ENCODE measurements around the gene UQCC3. TPM values are rescaled to one million over a fixed set of nuclear protein-coding genes. Genes with fewer than 3 reads are reported as not detected.

UQCC3 gene
- total and polyA plus RNA-seq, 9 of the 15 experiments (the other 6 are each of a cell fraction or from before 2014, with no cell fraction given) = 3.3 to 44.3 (median 8.0) TPM

- no peak for TF ChIP-seq ZNF280A (IDR thresholded peaks at IDR 0.05; ENCODE audit: low read depth, partially characterized antibody)
- TF ChIP-seq FOXK2 (conservative IDR thresholded peaks at IDR 0.05 in 1 of 2, IDR thresholded peaks at IDR 0.05 in 1 of 2; ENCODE audit: low read depth in 2 of 2) = no peak
- TF ChIP-seq ERF (CRISPR knock-in tag; IDR thresholded peaks at IDR 0.05) = peak; percentile 71; the same call in 1 of the 2 replicates
- no peak for TF ChIP-seq TRIM24 (IDR thresholded peaks at IDR 0.05)
- TF ChIP-seq HOXB6 (CRISPR knock-in tag; IDR thresholded peaks at IDR 0.05; ENCODE audit: borderline replicate concordance) = no peak
- TF ChIP-seq SRSF1 (IDR thresholded peaks at IDR 0.05; ENCODE audit: low read depth, low read length) = no peak
- TF ChIP-seq ZNF583 (CRISPR knock-in tag; IDR thresholded peaks at IDR 0.05) = no peak
- TF ChIP-seq RBM34 (IDR thresholded peaks at IDR 0.05; ENCODE audit: borderline replicate concordance, insufficient read depth, low read length) = 0 out of 2 replicates have a peak, but pooled peaks have one; percentile 49
- no peak for TF ChIP-seq USF2 (CRISPR knock-in tag; IDR thresholded peaks at IDR 0.05)
- TF ChIP-seq SAP30 (IDR thresholded peaks at IDR 0.05; ENCODE audit: borderline replicate concordance, insufficient read depth, low read depth, low read length, poor library complexity, severe bottlenecking) = peak; percentile 69
- TF ChIP-seq NFIC (IDR thresholded peaks at IDR 0.05) = peak; percentile 28; the same call in 1 of the 2 replicates
- no peak for TF ChIP-seq MCM3 (IDR thresholded peaks at IDR 0.05)
- no peak for TF ChIP-seq EP300 (IDR thresholded peaks at IDR 0.05; ENCODE audit: low read length)
- TF ChIP-seq RERE (CRISPR knock-in tag; IDR thresholded peaks at IDR 0.05; ENCODE audit: borderline replicate concordance) = no peak
- TF ChIP-seq MCM5 (IDR thresholded peaks at IDR 0.05; ENCODE audit: low read depth) = no peak
- TF ChIP-seq IRF1 (CRISPR knock-in tag; IDR thresholded peaks at IDR 0.05; ENCODE audit: borderline replicate concordance) = no peak
- no peak for TF ChIP-seq ZNF561 (CRISPR knock-in tag; conservative IDR thresholded peaks at IDR 0.05)
- TF ChIP-seq FOXA1 (IDR thresholded peaks at IDR 0.05; ENCODE audit: borderline replicate concordance) = no peak
- TF ChIP-seq TCF7L2 (IDR thresholded peaks at IDR 0.05; ENCODE audit: low read depth, low read length) = no peak
Measured at GRCh38 chr11:62705880-62706849, 34.7 kb downstream of the UQCC3 start (continued).
